Loucy (cell line): ENCODE data around the gene MAPRE2.

ENCODE experiments used
- CTCF ChIP-seq: fragments of 200-600 bp; sonication (generic); conservative IDR thresholded peaks from 2 replicates; pipeline ENCODE4 v1.5.1; 2014; ENCODE audit warnings: mild to moderate bottlenecking, antibody characterized with exemption, low read length
- EZH2phosphoT487 ChIP-seq: fragments of 200-600 bp; IDR thresholded peaks from 2 replicates; pipeline ENCODE4 v1.6.1; 2018; ENCODE audit warnings: antibody characterized with exemption, mild to moderate bottlenecking, moderate library complexity, borderline replicate concordance

- no peak for TF ChIP-seq CTCF
- TF ChIP-seq EZH2phosphoT487: no peak
Measured at GRCh38 chr18:35107216-35107615, 66.0 kb downstream of the MAPRE2 start.
